Fibroblast of the aortic adventitia (primary cell): ENCODE results near the gene OBSCN. TPM values are rescaled to one million over a fixed set of nuclear protein-coding genes. Genes with fewer than 3 reads are reported as not detected.

ENCODE experiments used
- DNase-seq: peaks from one replicate; pipeline ENCODE4 v3.0.0-alpha.2; 2010; ENCODE audit warnings: low read depth
- H3K4me3 ChIP-seq: 2 replicates; pipeline ENCODE4 v1.5.1; 2011; ENCODE audit warnings: low read depth, mild to moderate bottlenecking, control low read depth, low read length, moderate library complexity
- CTCF ChIP-seq: IDR thresholded peaks from 2 replicates; pipeline ENCODE4 v1.5.1; 2011; ENCODE audit warnings: mild to moderate bottlenecking, low read length, control low read depth, inconsistent platforms; ENCODE audit not compliant: insufficient read depth
- total RNA-seq: library from RNA; depleted of rRNA; stranded (reverse); fragments of >200 nt; gene quantifications from 2 replicates; pipeline ENCODE4 v1.2.3, GENCODE V29; 2012; ENCODE audit warnings: low replicate concordance

Gene OBSCN
- total RNA-seq, 1 donor = 0.99 TPM

- no peak for DNase-seq
- H3K4me3 ChIP-seq = no peak overlapping the region
- TF ChIP-seq CTCF = no peak
Measured at GRCh38 chr1:228277491-228278431, 69.9 kb downstream of the OBSCN start.

- no peak overlapping the region for H3K4me3 ChIP-seq
- DNase-seq = no peak
- TF ChIP-seq CTCF = no peak
Measured at GRCh38 chr1:228278432-228278941, 70.6 kb downstream of the OBSCN start.

DNA sequence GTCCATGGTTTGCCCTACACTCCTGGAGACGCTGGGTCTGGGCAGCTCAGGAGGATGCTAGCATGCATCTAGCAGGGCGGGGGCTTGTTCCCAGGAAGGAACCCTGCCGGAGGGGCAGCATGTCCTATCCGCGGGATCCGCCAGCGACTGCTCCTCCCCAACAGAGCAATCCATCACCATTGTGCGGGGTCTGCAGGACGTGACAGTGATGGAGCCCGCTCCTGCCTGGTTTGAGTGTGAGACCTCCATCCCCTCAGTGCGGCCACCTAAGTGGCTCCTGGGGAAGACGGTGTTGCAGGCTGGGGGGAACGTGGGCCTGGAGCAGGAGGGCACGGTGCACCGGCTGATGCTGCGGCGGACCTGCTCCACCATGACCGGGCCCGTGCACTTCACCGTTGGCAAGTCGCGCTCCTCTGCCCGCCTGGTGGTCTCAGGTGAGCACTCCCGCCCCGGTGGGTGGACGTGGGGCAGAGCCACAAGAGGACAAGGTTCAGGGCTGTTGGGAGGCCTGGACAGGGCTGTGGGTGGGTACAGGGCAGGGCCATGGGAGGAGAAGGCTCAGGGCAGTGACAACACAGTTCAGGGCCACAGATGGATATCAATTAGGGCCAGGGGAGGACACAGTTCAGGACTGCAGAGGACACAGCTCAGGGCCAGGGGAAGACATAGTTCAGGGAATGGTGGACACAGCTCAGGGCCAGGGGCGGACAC is 71.3 kb downstream of the OBSCN start:
- no peak for TF ChIP-seq CTCF
- DNase-seq = no peak
- no peak overlapping the region for H3K4me3 ChIP-seq

GRCh38 chr1:228279722-228280105 is 71.9 kb downstream of the OBSCN start:
- TF ChIP-seq CTCF = no peak
- DNase-seq = no peak
- H3K4me3 ChIP-seq = no peak overlapping the region

DNA sequence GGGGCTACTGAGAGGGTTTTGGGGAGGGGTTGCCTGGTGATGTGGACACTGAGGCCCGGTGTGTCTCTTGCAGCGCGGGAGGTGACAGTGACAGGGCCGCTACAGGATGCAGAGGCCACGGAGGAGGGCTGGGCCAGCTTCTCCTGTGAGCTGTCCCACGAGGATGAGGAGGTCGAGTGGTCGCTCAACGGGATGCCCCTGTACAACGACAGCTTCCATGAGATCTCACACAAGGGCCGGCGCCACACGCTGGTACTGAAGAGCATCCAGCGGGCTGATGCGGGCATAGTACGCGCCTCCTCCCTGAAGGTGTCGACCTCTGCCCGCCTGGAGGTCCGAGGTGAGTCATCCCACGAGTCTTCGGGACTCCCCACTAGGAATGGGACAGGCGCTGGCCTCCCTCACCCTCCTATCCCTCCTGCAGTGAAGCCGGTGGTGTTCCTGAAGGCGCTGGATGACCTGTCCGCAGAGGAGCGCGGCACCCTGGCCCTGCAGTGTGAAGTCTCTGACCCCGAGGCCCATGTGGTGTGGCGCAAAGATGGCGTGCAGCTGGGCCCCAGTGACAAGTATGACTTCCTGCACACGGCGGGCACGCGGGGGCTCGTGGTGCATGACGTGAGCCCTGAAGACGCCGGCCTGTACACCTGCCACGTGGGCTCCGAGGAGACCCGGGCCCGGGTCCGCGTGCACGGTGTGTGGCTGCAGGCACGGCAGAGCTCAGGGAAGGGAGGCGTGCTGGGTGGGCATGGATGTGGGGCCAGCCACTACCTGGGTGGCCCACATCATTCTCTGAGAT is 72.5 kb downstream of the OBSCN start:
- no peak overlapping the region for H3K4me3 ChIP-seq
- no peak for TF ChIP-seq CTCF
- DNase-seq = no peak

- DNase-seq = no peak
- TF ChIP-seq CTCF = no peak
- H3K4me3 ChIP-seq = no peak overlapping the region
Measured at GRCh38 chr1:228280961-228281591, 73.2 kb downstream of the OBSCN start.
